HL-60 (cell line): Measurements from ENCODE around the gene OARD1.

ENCODE experiments used
- DNase-seq, 2 experiments: peaks; one replicate each; pipeline ENCODE4 v3.0.0-alpha.2; 2010 to 2020; ENCODE audit warnings: low read depth in 1 of 2, low spot score in 1 of 2
- H3K27ac ChIP-seq: fragments of 250-450 bp; sonication (Bioruptor Pico); replicated peaks from 2 replicates; pipeline ENCODE4 v1.5.1; 2020; ENCODE audit warnings: mild to moderate bottlenecking, moderate library complexity
- H3K27me3 ChIP-seq: fragments of 250-450 bp; sonication (Bioruptor Pico); 2 replicates; pipeline ENCODE4 v1.5.1; 2021; ENCODE audit warnings: mild to moderate bottlenecking, moderate library complexity; ENCODE audit not compliant: insufficient read depth, poor library complexity, severe bottlenecking
- H3K4me3 ChIP-seq: replicated peaks from 2 replicates; pipeline ENCODE4 v1.5.1; 2011; ENCODE audit warnings: mild to moderate bottlenecking, control low read depth, low read length; ENCODE audit not compliant: insufficient read depth
- GABPA ChIP-seq: IDR thresholded peaks from 2 replicates; pipeline ENCODE4 v1.6.1; 2012; ENCODE audit warnings: low read depth
- POLR2AphosphoS5 ChIP-seq: IDR thresholded peaks from 2 replicates; pipeline ENCODE4 v1.6.1; 2012; ENCODE audit warnings: low read depth
- SPI1 ChIP-seq: IDR thresholded peaks from 2 replicates; pipeline ENCODE4 v1.6.1; 2012; ENCODE audit warnings: low read depth, mild to moderate bottlenecking, borderline replicate concordance
- TF ChIP-seq, protein P1 (sequence below): IDR thresholded peaks from one replicate; pipeline ENCODE4 v1.5.1; 2011; ENCODE audit warnings: low read length, control low read depth, inconsistent platforms; ENCODE audit not compliant: insufficient read depth
- TF ChIP-seq, protein P2 (sequence below): IDR thresholded peaks from 2 replicates; pipeline ENCODE4 v1.6.1; 2012; ENCODE audit warnings: low read depth; ENCODE audit not compliant: insufficient replicate concordance

Gene OARD1

DNA sequence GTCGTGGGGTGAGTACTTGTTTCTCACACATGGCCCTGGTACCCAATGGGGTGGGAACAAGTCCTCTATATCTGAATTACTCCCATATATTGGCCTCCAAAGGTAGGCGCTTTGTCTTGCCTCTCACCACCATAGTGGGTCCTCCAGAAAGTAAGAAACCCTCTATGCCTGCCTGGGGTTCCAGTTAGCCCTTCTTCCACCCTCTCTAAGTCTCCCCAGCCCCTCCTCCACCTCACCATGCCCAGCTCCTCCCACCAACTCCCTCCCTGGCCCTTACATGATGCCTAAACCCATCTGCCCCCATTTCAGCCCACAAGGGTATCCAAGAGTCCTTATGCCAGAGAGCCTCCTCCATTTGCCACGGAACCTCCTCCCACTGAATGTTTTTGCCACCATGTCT lies 29.0 kb downstream of the OARD1 start:
- DNase-seq, result no peak
- Histone ChIP-seq H3K27ac (no peak overlapping the region), H3K27me3 (no peaks in the 10 kb centered on the region), H3K4me3 (no peak overlapping the region)
- TF ChIP-seq POLR2AphosphoS5 (no peak), GABPA (no peak), SPI1 (no peak)
- TF ChIP-seq, protein P1, sequence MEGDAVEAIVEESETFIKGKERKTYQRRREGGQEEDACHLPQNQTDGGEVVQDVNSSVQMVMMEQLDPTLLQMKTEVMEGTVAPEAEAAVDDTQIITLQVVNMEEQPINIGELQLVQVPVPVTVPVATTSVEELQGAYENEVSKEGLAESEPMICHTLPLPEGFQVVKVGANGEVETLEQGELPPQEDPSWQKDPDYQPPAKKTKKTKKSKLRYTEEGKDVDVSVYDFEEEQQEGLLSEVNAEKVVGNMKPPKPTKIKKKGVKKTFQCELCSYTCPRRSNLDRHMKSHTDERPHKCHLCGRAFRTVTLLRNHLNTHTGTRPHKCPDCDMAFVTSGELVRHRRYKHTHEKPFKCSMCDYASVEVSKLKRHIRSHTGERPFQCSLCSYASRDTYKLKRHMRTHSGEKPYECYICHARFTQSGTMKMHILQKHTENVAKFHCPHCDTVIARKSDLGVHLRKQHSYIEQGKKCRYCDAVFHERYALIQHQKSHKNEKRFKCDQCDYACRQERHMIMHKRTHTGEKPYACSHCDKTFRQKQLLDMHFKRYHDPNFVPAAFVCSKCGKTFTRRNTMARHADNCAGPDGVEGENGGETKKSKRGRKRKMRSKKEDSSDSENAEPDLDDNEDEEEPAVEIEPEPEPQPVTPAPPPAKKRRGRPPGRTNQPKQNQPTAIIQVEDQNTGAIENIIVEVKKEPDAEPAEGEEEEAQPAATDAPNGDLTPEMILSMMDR, result no peak
- TF ChIP-seq, protein P2, sequence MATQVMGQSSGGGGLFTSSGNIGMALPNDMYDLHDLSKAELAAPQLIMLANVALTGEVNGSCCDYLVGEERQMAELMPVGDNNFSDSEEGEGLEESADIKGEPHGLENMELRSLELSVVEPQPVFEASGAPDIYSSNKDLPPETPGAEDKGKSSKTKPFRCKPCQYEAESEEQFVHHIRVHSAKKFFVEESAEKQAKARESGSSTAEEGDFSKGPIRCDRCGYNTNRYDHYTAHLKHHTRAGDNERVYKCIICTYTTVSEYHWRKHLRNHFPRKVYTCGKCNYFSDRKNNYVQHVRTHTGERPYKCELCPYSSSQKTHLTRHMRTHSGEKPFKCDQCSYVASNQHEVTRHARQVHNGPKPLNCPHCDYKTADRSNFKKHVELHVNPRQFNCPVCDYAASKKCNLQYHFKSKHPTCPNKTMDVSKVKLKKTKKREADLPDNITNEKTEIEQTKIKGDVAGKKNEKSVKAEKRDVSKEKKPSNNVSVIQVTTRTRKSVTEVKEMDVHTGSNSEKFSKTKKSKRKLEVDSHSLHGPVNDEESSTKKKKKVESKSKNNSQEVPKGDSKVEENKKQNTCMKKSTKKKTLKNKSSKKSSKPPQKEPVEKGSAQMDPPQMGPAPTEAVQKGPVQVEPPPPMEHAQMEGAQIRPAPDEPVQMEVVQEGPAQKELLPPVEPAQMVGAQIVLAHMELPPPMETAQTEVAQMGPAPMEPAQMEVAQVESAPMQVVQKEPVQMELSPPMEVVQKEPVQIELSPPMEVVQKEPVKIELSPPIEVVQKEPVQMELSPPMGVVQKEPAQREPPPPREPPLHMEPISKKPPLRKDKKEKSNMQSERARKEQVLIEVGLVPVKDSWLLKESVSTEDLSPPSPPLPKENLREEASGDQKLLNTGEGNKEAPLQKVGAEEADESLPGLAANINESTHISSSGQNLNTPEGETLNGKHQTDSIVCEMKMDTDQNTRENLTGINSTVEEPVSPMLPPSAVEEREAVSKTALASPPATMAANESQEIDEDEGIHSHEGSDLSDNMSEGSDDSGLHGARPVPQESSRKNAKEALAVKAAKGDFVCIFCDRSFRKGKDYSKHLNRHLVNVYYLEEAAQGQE, result no peak

DNA sequence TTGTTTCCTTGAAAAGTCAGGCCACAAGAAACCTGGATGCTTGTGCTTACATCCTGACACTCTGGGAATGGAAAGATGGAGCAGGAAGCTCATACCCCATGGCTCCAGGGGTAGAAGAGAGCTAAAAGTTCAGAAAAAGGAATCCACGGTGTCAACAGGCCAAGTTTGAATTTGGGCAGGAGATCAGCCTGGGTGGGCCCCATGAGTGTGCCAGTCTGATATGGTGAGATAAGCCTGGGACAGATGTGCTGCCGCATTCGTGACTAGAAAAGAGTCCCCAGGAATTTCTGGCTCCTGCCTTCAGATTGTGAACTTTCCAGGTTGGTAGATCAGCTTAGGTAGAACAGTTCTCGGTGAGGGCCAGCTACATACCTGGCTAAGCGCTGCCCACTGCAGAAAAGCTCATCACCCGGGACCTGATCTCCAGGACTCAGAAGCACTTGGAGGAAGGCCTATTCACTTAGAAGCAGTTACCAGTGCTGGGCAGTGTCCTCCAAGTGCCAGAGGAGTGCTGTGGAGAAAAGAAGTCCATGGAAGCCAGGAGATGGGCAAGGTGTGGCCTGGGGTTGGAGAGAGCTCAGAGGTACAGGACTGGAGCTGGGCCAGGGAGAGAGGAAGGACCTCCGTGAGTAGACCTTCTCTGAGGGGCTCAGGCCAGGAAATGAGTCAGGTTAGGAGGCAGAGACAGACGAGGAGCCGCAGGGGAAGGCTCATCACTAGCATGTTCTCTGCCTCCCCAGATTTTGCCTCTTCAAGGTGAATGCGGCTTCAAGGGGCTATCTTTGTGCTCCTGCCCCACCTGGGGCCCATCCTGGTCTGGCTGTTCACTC lies 29.7 kb downstream of the OARD1 start, which contains the start of gene TSPO2:
TSPO2 (plus strand) TSS at position 242 of the 830 bp plus-strand sequence; CDS start at position 761, 519 bp downstream.
- Histone ChIP-seq H3K27me3 (no peaks in the 10 kb centered on the region), H3K27ac (no peak within 1 kb of the TSS), H3K4me3 (no peak within 1 kb of the TSS)
- TF ChIP-seq SPI1 (no peak), GABPA (no peak), POLR2AphosphoS5 (no peak)
- TF ChIP-seq, protein P2, result no peak
- TF ChIP-seq, protein P1, result no peak
- no peak for DNase-seq

DNA sequence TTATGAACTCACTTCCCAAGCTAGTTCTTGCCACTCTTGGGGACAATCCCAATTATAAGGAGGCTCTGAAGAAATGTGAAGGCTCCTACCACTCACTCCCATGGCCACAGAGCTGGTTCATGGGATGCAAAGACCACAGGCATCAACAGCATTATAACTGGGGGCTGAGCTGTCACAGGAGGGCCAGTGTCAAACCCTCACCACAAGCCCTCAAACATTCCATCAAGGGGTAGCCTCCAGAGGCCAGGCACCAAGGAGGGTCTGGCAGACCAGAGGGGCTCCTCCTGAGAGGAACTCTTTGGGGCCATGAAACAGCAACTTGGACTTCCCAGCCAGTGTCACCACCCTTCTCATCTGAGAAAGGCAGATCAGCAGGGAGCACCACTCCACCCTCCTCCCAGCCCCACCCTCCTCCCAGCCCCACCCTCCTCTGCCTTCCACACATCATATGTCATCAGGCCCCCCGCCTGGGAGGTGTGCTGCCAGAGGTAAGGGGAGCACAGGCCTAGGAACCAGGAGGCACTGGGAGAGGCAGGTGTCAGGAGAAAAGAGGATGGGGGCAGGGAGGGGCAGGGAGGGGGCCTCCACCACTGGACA lies 31.1 kb downstream of the OARD1 start:
- Histone ChIP-seq H3K27me3 (no peaks in the 10 kb centered on the region), H3K27ac (no peak overlapping the region), H3K4me3 (no peak overlapping the region)
- DNase-seq, result no peak
- TF ChIP-seq, protein P2, result no peak
- TF ChIP-seq GABPA (no peak), POLR2AphosphoS5 (no peak)
- TF ChIP-seq, protein P1, result no peak
